ENCODE data around the gene REEP5. TPM values are rescaled to one million over a fixed set of nuclear protein-coding genes. Genes with fewer than 3 reads are reported as not detected.
A peak's percentile ranks its signal among the peaks of the same experiment; 100 is the strongest.

Gene REEP5
- polyA plus RNA-seq, 3 donors = 83.6 to 200 (median 193) TPM

DNA sequence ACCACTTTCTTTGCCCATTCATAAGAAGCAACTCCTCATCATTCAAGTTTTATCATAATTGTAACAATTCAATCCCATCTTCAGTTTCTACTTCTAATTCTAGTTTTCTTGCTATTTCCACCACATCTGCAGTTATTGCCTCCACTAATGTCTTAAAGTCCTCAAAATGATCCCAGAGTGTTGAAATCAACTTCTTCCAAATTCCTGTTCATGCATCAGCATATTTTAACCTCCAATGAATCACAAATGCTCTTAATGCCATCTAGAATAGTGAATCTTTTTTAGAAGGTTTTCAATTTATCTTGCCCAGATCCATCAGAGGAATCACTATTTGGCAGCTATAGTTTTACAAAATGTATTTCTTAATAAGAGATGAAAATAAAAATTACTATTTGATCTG, 64.2 kb downstream of the REEP5 start:
- intact Hi-C loops (cut with micrococcal nuclease) = no loop called here
- Histone ChIP-seq H4K20me1 (ENCODE audit: insufficient read depth, low read length) (peaks cover 9% of the 10 kb centered on the region), H3K4me2 (replicated peaks; ENCODE audit: extremely low read depth, low read length, poor library complexity, severe bottlenecking) (no peak overlapping the region), H3K27ac (ENCODE audit: low read depth in 1 of 2, low read length in 2 of 2) (no peak overlapping the region), H3K36me3 (replicated peaks in 1 of 2; ENCODE audit: control insufficient read depth in 1 of 2, insufficient read depth in 2 of 2, low read length in 2 of 2) (peaks cover 0 to 2% of the 10 kb centered on the region in 2 donors), H2AFZ (ENCODE audit: insufficient read depth, low read depth, low read length, poor library complexity, severe bottlenecking) (no peak overlapping the region), H3K27me3 (ENCODE audit: control insufficient read depth in 2 of 2, insufficient read depth in 2 of 2, low read length in 2 of 2) (peaks cover 17 to 19% of the 10 kb centered on the region in 2 donors), H3K9ac (ENCODE audit: insufficient read depth, low read length, poor library complexity, severe bottlenecking) (no peak overlapping the region), H3K9me3 (replicated peaks in 1 of 2; ENCODE audit: control insufficient read depth in 1 of 2, insufficient read depth in 1 of 2, low read length in 2 of 2) (peaks cover 0 to 5% of the 10 kb centered on the region in 2 donors), H3K4me1 (ENCODE audit: control insufficient read depth in 1 of 2, insufficient read depth in 2 of 2, low read length in 2 of 2) (peaks cover 12 to 20% of the 10 kb centered on the region in 2 donors), H3K79me2 (ENCODE audit: insufficient read depth, low read length) (peaks cover 22% of the 10 kb centered on the region), H3K4me3 (replicated peaks in 1 of 3; ENCODE audit: low read depth in 2 of 3, low read length in 3 of 3) (no peak overlapping the region)
- Mint-ChIP-seq H3K27me3 (ENCODE audit: low read depth in 3 of 3) (peaks cover 14 to 26% (median 16%) of the 10 kb centered on the region in 3 donors), H3K4me3 (no peak overlapping the region), H3K9me3 (peaks cover 5 to 15% (median 10%) of the 10 kb centered on the region in 7 donors), H3K4me1 (peaks cover 18% of the 10 kb centered on the region), H3K27ac (no peak overlapping the region), H3K36me3 (peaks cover 5% of the 10 kb centered on the region in 2 donors)
- TF ChIP-seq, protein P1, sequence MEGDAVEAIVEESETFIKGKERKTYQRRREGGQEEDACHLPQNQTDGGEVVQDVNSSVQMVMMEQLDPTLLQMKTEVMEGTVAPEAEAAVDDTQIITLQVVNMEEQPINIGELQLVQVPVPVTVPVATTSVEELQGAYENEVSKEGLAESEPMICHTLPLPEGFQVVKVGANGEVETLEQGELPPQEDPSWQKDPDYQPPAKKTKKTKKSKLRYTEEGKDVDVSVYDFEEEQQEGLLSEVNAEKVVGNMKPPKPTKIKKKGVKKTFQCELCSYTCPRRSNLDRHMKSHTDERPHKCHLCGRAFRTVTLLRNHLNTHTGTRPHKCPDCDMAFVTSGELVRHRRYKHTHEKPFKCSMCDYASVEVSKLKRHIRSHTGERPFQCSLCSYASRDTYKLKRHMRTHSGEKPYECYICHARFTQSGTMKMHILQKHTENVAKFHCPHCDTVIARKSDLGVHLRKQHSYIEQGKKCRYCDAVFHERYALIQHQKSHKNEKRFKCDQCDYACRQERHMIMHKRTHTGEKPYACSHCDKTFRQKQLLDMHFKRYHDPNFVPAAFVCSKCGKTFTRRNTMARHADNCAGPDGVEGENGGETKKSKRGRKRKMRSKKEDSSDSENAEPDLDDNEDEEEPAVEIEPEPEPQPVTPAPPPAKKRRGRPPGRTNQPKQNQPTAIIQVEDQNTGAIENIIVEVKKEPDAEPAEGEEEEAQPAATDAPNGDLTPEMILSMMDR (IDR thresholded peaks at IDR 0.05) = no peak
- no peak for DNase-seq

DNA sequence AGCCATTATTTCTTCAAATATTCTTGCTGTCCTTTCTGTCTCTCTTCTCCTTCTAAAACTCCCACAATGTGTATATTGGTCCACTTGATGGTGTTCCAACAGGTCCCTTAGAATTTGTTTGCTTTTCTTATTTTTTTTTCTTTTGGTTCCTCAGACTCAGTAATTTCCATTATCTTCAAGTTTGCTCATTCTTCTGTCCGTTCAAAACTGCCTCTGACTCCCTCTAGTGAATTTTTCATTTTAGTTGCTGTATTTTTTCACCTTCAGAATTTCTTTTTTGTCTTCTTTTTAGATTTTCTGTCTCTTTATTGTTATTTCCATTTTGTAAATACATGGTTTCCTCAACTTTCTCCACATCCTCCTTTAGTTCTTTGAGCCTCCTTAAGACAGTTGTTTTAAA, 67.4 kb downstream of the REEP5 start:
- Histone ChIP-seq H3K27me3 (ENCODE audit: control insufficient read depth in 2 of 2, insufficient read depth in 2 of 2, low read length in 2 of 2) (peaks cover 17 to 19% of the 10 kb centered on the region in 2 donors), H2AFZ (ENCODE audit: insufficient read depth, low read depth, low read length, poor library complexity, severe bottlenecking) (no peak overlapping the region), H3K27ac (ENCODE audit: low read depth in 1 of 2, low read length in 2 of 2) (no peak overlapping the region), H3K36me3 (replicated peaks in 1 of 2; ENCODE audit: control insufficient read depth in 1 of 2, insufficient read depth in 2 of 2, low read length in 2 of 2) (no peaks in the 10 kb centered on the region), H3K9ac (ENCODE audit: insufficient read depth, low read length, poor library complexity, severe bottlenecking) (no peak overlapping the region), H4K20me1 (ENCODE audit: insufficient read depth, low read length) (no peaks in the 10 kb centered on the region), H3K79me2 (ENCODE audit: insufficient read depth, low read length) (no peaks in the 10 kb centered on the region), H3K4me1 (ENCODE audit: control insufficient read depth in 1 of 2, insufficient read depth in 2 of 2, low read length in 2 of 2) (no peaks in the 10 kb centered on the region), H3K9me3 (replicated peaks in 1 of 2; ENCODE audit: control insufficient read depth in 1 of 2, insufficient read depth in 1 of 2, low read length in 2 of 2) (peaks cover 0 to 5% of the 10 kb centered on the region in 2 donors), H3K4me3 (replicated peaks in 1 of 3; ENCODE audit: low read depth in 2 of 3, low read length in 3 of 3) (no peak overlapping the region), H3K4me2 (replicated peaks; ENCODE audit: extremely low read depth, low read length, poor library complexity, severe bottlenecking) (no peak overlapping the region)
- intact Hi-C loops (cut with micrococcal nuclease) = no loop called here
- no CpG with 5 or more reads among the region's 1 CpG for WGBS (ENCODE audit: insufficient coverage)
- TF ChIP-seq, protein P1 (IDR thresholded peaks at IDR 0.05) = no peak
- no peak for DNase-seq
- peaks cover 14 to 31% (median 20%) of the 10 kb centered on the region in 3 donors for H3K27me3 Mint-ChIP-seq (ENCODE audit: low read depth in 3 of 3)
- no peaks in the 10 kb centered on the region for H3K4me1 Mint-ChIP-seq
- peak overlapping the region in 1 of 2 donors; percentile 52 for H3K4me3 Mint-ChIP-seq
- H3K36me3 Mint-ChIP-seq = no peaks in the 10 kb centered on the region
- H3K9me3 Mint-ChIP-seq = peaks cover 5 to 15% (median 8%) of the 10 kb centered on the region in 7 donors
- no peak overlapping the region for H3K27ac Mint-ChIP-seq

All from CD14-positive monocyte (primary cell).